GM23338 (cell line): Measurements from ENCODE around the gene DMBX1. TPM values are rescaled to one million over a fixed set of nuclear protein-coding genes. Genes with fewer than 3 reads are reported as not detected.
A peak's percentile ranks its signal among the peaks of the same experiment; 100 is the strongest.

ENCODE experiments used
- ATAC-seq: fragments of 200-7000 bp; cut with Tn5 transposase; 3 replicates; pipeline ENCODE4 v1.9.1; 2020
- DNase-seq: peaks from one replicate; pipeline ENCODE4 v3.0.0-alpha.2; 2015; ENCODE audit warnings: low spot score
- H2AFZ ChIP-seq: fragments of 200-600 bp; sonication (generic); 2 replicates; pipeline ENCODE4 v1.8.0; 2016; ENCODE audit warnings: antibody characterized with exemption, mild to moderate bottlenecking, moderate library complexity
- H3F3A ChIP-seq: fragments of 200-600 bp; sonication (generic); replicated peaks from 2 replicates; pipeline ENCODE4 v1.8.0; 2017; ENCODE audit warnings: antibody characterized with exemption, mixed run types, low read depth
- H3K27ac ChIP-seq: fragments of 200-600 bp; sonication (generic); 2 replicates; pipeline ENCODE4 v1.6.1; 2016; ENCODE audit warnings: low read depth
- H3K27me3 ChIP-seq: fragments of 200-600 bp; sonication (generic); 2 replicates; pipeline ENCODE4 v1.8.0; 2016; ENCODE audit warnings: mild to moderate bottlenecking, mixed run types, moderate library complexity; ENCODE audit not compliant: insufficient read depth
- H3K36me3 ChIP-seq: fragments of 200-600 bp; sonication (generic); 2 replicates; pipeline ENCODE4 v1.8.0; 2016; ENCODE audit warnings: mild to moderate bottlenecking; ENCODE audit not compliant: insufficient read depth
- H3K4me1 ChIP-seq: fragments of 200-600 bp; sonication (generic); 2 replicates; pipeline ENCODE4 v1.8.0; 2016; ENCODE audit warnings: mild to moderate bottlenecking, moderate library complexity; ENCODE audit not compliant: insufficient read depth
- H3K4me2 ChIP-seq: fragments of 200-600 bp; sonication (generic); 2 replicates; pipeline ENCODE4 v1.7.1; 2017; ENCODE audit warnings: mixed run types
- H3K4me3 ChIP-seq: fragments of 200-600 bp; sonication (generic); 2 replicates; pipeline ENCODE4 v1.6.1; 2016; ENCODE audit warnings: mixed run types
- H3K79me2 ChIP-seq: fragments of 200-600 bp; sonication (generic); replicated peaks from 2 replicates; pipeline ENCODE4 v1.8.0; 2017; ENCODE audit warnings: mild to moderate bottlenecking; ENCODE audit not compliant: insufficient read depth
- H3K9me2 ChIP-seq: fragments of 200-600 bp; sonication (generic); 2 replicates; pipeline ENCODE4 v1.8.0; 2017; ENCODE audit not compliant: insufficient read depth
- H4K20me1 ChIP-seq: fragments of 200-600 bp; sonication (generic); replicated peaks from 2 replicates; pipeline ENCODE4 v1.8.0; 2017; ENCODE audit warnings: mild to moderate bottlenecking; ENCODE audit not compliant: insufficient read depth
- H3K27ac Mint-ChIP-seq: 2 replicates; pipeline ENCODE4 v1.8.0; 2020; ENCODE audit warnings: inconsistent platforms, mild to moderate bottlenecking, moderate library complexity, mixed read lengths
- H3K27me3 Mint-ChIP-seq: 3 replicates; pipeline ENCODE4 v1.8.0; 2022; ENCODE audit warnings: low read depth, mild to moderate bottlenecking, moderate library complexity, mixed read lengths, inconsistent platforms; ENCODE audit not compliant: insufficient read depth, poor library complexity
- H3K36me3 Mint-ChIP-seq: 3 replicates; pipeline ENCODE4 v1.8.0; 2021; ENCODE audit warnings: low read depth, mild to moderate bottlenecking, inconsistent platforms, moderate library complexity, mixed read lengths
- H3K4me1 Mint-ChIP-seq: 3 replicates; pipeline ENCODE4 v1.8.0; 2020; ENCODE audit warnings: mild to moderate bottlenecking, inconsistent platforms, mixed read lengths
- H3K4me3 Mint-ChIP-seq: 3 replicates; pipeline ENCODE4 v1.8.0; 2021; ENCODE audit warnings: moderate library complexity, mild to moderate bottlenecking, inconsistent platforms, mixed read lengths
- H3K9me3 Mint-ChIP-seq: 3 replicates; pipeline ENCODE4 v1.8.0; 2020; ENCODE audit warnings: moderate library complexity, mild to moderate bottlenecking, inconsistent platforms, mixed read lengths
- CREB1 ChIP-seq: fragments of 250-450 bp; sonication (Bioruptor Pico); IDR thresholded peaks from 2 replicates; pipeline ENCODE4 v1.5.0; 2020; ENCODE audit warnings: low read depth, mild to moderate bottlenecking, moderate library complexity
- CTCF ChIP-seq, 2 experiments: fragments of 200-600 bp in 1 of 2; sonication (generic) in 1 of 2; conservative IDR thresholded peaks; 2 replicates each; pipeline versions ENCODE4 v1.5.1 to v1.6.1; 2016 to 2017; ENCODE audit warnings: antibody characterized with exemption in 2 of 2, low read depth in 2 of 2, mild to moderate bottlenecking in 2 of 2, moderate library complexity in 1 of 2
- EZH2 ChIP-seq: fragments of 200-600 bp; sonication (generic); IDR thresholded peaks from one replicate; pipeline ENCODE4 v1.8.0; 2017; ENCODE audit warnings: antibody characterized with exemption, mild to moderate bottlenecking, low read depth; ENCODE audit not compliant: unreplicated experiment
- EZH2phosphoT487 ChIP-seq: fragments of 200-600 bp; sonication (generic); IDR thresholded peaks from one replicate; pipeline ENCODE4 v1.8.1; 2018; ENCODE audit warnings: antibody characterized with exemption; ENCODE audit not compliant: unreplicated experiment
- NANOG ChIP-seq: IDR thresholded peaks from 2 replicates; pipeline ENCODE4 v1.6.1; 2016; ENCODE audit warnings: antibody characterized with exemption, borderline replicate concordance
- POLR2AphosphoS5 ChIP-seq: IDR thresholded peaks from 2 replicates; pipeline ENCODE4 v1.6.1; 2016; ENCODE audit warnings: antibody characterized with exemption, low read depth
- ZNF114 ChIP-seq: fragments of 250-450 bp; sonication (Bioruptor Pico); IDR thresholded peaks from 2 replicates; pipeline ENCODE4 v1.5.0; 2020; ENCODE audit warnings: mild to moderate bottlenecking, moderate library complexity
- ZNF462 ChIP-seq: fragments of 250-450 bp; sonication (Bioruptor Pico); IDR thresholded peaks from 2 replicates; pipeline ENCODE4 v1.5.0; 2020; ENCODE audit warnings: mild to moderate bottlenecking, moderate library complexity
- polyA plus RNA-seq: library from polyadenylated mRNA; unstranded; fragments of >200 nt; fragmentation: Nextera tagmentation; extraction: Ambion mirVana; gene quantifications from 2 replicates; pipeline ENCODE4 v1.2.1, GENCODE V29; 2016
- total RNA-seq: library from RNA; depleted of rRNA; stranded (reverse); fragments of >200 nt; shearing (Covaris generic); gene quantifications from 2 replicates; pipeline ENCODE4 v1.2.3, GENCODE V29; 2014
- TF ChIP-seq, protein P1 (sequence below): IDR thresholded peaks from one replicate; pipeline ENCODE4 v1.6.1; 2018; ENCODE audit warnings: antibody characterized with exemption; ENCODE audit not compliant: unreplicated experiment

Gene DMBX1
- total and polyA plus RNA-seq, 2 experiments from 2014 or later: 0.11 TPM; not detected in 1

GRCh38 chr1:46530311-46530710 lies 40.7 kb downstream of the DMBX1 start:
- Histone ChIP-seq H3K27me3 (peaks cover 98% of the 10 kb centered on the region), H3K4me2 (peak overlapping the region; percentile 29; the same call in 1 of the 2 replicates), H3K4me1 (peaks cover 30% of the 10 kb centered on the region), H4K20me1 (no peaks in the 10 kb centered on the region; the same call in 1 of the 2 replicates), H2AFZ (no peak overlapping the region), H3K9me2 (no peaks in the 10 kb centered on the region), H3K36me3 (no peaks in the 10 kb centered on the region), H3K27ac (no peak overlapping the region), H3F3A (peaks cover 14% of the 10 kb centered on the region), H3K79me2 (no peaks in the 10 kb centered on the region), H3K4me3 (no peak overlapping the region)
- TF ChIP-seq NANOG (no peak), EZH2phosphoT487 (no peak), CTCF (conservative IDR thresholded peaks at IDR 0.05; ENCODE audit: low read depth in 2 of 2) (no peak), EZH2 (no peak), ZNF114 (CRISPR knock-in tag) (no peak), ZNF462 (no peak), POLR2AphosphoS5 (no peak), CREB1 (CRISPR knock-in tag) (no peak)
- TF ChIP-seq, protein P1, sequence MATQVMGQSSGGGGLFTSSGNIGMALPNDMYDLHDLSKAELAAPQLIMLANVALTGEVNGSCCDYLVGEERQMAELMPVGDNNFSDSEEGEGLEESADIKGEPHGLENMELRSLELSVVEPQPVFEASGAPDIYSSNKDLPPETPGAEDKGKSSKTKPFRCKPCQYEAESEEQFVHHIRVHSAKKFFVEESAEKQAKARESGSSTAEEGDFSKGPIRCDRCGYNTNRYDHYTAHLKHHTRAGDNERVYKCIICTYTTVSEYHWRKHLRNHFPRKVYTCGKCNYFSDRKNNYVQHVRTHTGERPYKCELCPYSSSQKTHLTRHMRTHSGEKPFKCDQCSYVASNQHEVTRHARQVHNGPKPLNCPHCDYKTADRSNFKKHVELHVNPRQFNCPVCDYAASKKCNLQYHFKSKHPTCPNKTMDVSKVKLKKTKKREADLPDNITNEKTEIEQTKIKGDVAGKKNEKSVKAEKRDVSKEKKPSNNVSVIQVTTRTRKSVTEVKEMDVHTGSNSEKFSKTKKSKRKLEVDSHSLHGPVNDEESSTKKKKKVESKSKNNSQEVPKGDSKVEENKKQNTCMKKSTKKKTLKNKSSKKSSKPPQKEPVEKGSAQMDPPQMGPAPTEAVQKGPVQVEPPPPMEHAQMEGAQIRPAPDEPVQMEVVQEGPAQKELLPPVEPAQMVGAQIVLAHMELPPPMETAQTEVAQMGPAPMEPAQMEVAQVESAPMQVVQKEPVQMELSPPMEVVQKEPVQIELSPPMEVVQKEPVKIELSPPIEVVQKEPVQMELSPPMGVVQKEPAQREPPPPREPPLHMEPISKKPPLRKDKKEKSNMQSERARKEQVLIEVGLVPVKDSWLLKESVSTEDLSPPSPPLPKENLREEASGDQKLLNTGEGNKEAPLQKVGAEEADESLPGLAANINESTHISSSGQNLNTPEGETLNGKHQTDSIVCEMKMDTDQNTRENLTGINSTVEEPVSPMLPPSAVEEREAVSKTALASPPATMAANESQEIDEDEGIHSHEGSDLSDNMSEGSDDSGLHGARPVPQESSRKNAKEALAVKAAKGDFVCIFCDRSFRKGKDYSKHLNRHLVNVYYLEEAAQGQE: no peak
- Mint-ChIP-seq H3K27me3 (peaks cover 83% of the 10 kb centered on the region), H3K4me1 (peaks cover 44% of the 10 kb centered on the region), H3K36me3 (no peaks in the 10 kb centered on the region), H3K4me3 (no peak overlapping the region; the same call in 2 of the 3 replicates), H3K9me3 (no peaks in the 10 kb centered on the region), H3K27ac (no peak overlapping the region)
- no peak for DNase-seq
- no peak for ATAC-seq
